ENCODE results near the gene TDRD15. TPM values are rescaled to one million over a fixed set of nuclear protein-coding genes. Genes with fewer than 3 reads are reported as not detected.

Gene TDRD15
- total and polyA plus RNA-seq, 2 of the 13 experiments (the other 11 are each of a cell fraction or from before 2014, with no cell fraction given), result 0.12 to 0.29 TPM

GRCh38 chr2:21102356-21102755, 21.4 kb upstream of the TDRD15 start:
- CTCF ChIA-PET (ENCODE audit: low intra/inter-chr PET ratio, low total read pairs), result no interaction called here
- FAIRE-seq, result no peak
- intact Hi-C loops (cut with micrococcal nuclease; ENCODE audit: unreplicated experiment), result loop anchor here (2.0 kb wide), 1 partner anchor 50 kb away; no protein-coding TSS in a partner anchor

More at GRCh38 chr2:21102356-21102755, 21.4 kb upstream of the TDRD15 start:
- TF ChIP-seq MED8 (CRISPR knock-in tag; IDR thresholded peaks at IDR 0.05; ENCODE audit: insufficient replicate concordance) (no peak), ZNF792 (CRISPR knock-in tag; IDR thresholded peaks at IDR 0.05) (no peak), MTA3 (CRISPR knock-in tag; IDR thresholded peaks at IDR 0.05) (no peak), ZNF205 (CRISPR knock-in tag; IDR thresholded peaks at IDR 0.05) (no peak), ARNTL (CRISPR knock-in tag; IDR thresholded peaks at IDR 0.05) (no peak), ZMYM2 (CRISPR knock-in tag; IDR thresholded peaks at IDR 0.05) (no peak), ZNF282 (IDR thresholded peaks at IDR 0.05; ENCODE audit: partially characterized antibody) (no peak), ZNF496 (CRISPR knock-in tag; IDR thresholded peaks at IDR 0.05; ENCODE audit: insufficient replicate concordance) (no peak)
- TF ChIP-seq, protein P1, sequence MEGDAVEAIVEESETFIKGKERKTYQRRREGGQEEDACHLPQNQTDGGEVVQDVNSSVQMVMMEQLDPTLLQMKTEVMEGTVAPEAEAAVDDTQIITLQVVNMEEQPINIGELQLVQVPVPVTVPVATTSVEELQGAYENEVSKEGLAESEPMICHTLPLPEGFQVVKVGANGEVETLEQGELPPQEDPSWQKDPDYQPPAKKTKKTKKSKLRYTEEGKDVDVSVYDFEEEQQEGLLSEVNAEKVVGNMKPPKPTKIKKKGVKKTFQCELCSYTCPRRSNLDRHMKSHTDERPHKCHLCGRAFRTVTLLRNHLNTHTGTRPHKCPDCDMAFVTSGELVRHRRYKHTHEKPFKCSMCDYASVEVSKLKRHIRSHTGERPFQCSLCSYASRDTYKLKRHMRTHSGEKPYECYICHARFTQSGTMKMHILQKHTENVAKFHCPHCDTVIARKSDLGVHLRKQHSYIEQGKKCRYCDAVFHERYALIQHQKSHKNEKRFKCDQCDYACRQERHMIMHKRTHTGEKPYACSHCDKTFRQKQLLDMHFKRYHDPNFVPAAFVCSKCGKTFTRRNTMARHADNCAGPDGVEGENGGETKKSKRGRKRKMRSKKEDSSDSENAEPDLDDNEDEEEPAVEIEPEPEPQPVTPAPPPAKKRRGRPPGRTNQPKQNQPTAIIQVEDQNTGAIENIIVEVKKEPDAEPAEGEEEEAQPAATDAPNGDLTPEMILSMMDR (CRISPR knock-in tag; IDR thresholded peaks at IDR 0.05), result no peak
- TF ChIP-seq, protein P2, sequence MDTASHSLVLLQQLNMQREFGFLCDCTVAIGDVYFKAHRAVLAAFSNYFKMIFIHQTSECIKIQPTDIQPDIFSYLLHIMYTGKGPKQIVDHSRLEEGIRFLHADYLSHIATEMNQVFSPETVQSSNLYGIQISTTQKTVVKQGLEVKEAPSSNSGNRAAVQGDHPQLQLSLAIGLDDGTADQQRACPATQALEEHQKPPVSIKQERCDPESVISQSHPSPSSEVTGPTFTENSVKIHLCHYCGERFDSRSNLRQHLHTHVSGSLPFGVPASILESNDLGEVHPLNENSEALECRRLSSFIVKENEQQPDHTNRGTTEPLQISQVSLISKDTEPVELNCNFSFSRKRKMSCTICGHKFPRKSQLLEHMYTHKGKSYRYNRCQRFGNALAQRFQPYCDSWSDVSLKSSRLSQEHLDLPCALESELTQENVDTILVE (CRISPR knock-in tag; IDR thresholded peaks at IDR 0.05), result no peak
- no peak overlapping the region for H3K9ac ChIP-seq (ENCODE audit: insufficient read depth, low read depth, low read length)
- no TSS peak for BruUV-seq (replicated peaks)
- no peak overlapping the region for H2AFZ ChIP-seq (ENCODE audit: low read length)
- ATAC-seq, result no peak
- peaks cover 53% of the 10 kb centered on the region for H3K4me1 ChIP-seq (ENCODE audit: insufficient read depth, low read length)
- DNase-seq (ENCODE audit: low spot score), result no peak
- H3K9me3 ChIP-seq (ENCODE audit: low read length), result no peaks in the 10 kb centered on the region
- no peak overlapping the region for H3K27ac ChIP-seq (ENCODE audit: extremely low read length, insufficient read depth, low read length)
- H4K20me1 ChIP-seq (ENCODE audit: insufficient read depth, low read length), result no peaks in the 10 kb centered on the region
- POLR2A ChIA-PET, result interaction anchor here (4.9 kb wide), 1 partner anchor 59 kb away, joined by 16 read pairs; the partner anchor contains the start of gene APOB
- WGBS (ENCODE audit: low lambda C conversion rate), result 95% methylated on average over 12 of the region's 12 CpGs
- in situ Hi-C loops (cut with HindIII; ENCODE audit: extremely low pct_ligation_motif_present, low pct_unique_long_range_greater_than_20kb), result no loop called here
- no peak overlapping the region for H3K4me3 ChIP-seq (replicated peaks in 1 of 3; ENCODE audit: insufficient read depth in 1 of 3, low read depth in 2 of 3, low read length in 3 of 3)
- H3K4me2 ChIP-seq (ENCODE audit: low read depth, low read length), result no peak overlapping the region
- no peaks in the 10 kb centered on the region for H3K27me3 ChIP-seq (ENCODE audit: control insufficient read depth in 1 of 2, insufficient read depth in 2 of 2, low read length in 2 of 2)
- no peaks in the 10 kb centered on the region for H3K36me3 ChIP-seq (replicated peaks in 1 of 2; ENCODE audit: control insufficient read depth in 1 of 2, insufficient read depth in 2 of 2, low read length in 2 of 2)
- H3K79me2 ChIP-seq (ENCODE audit: insufficient read depth, low read length), result no peaks in the 10 kb centered on the region

Measured in HepG2 (cell line).